Activated naive CD4-positive, alpha-beta T cell (primary cell): Measurements from ENCODE around the gene ETV3L.
"Not testable (repeated sequence)": the region's sequence is repeated elsewhere in the genome, so short reads cannot be mapped to it uniquely, and the experiment has no call there.

Source experiments
- DNase-seq, 4 experiments: peaks; one replicate each; lab custom pipeline; 2025; lab: John Stamatoyannopoulos, UW

The ETV3L gene

GRCh38 chr1:157105298-157105987 is 5.8 kb upstream of the ETV3L start:
- no peak for DNase-seq

GRCh38 chr1:157104598-157105293 is 5.1 kb upstream of the ETV3L start:
- no peak for DNase-seq

GRCh38 chr1:157103268-157103667 is 3.7 kb upstream of the ETV3L start:
- DNase-seq: no peak

DNA sequence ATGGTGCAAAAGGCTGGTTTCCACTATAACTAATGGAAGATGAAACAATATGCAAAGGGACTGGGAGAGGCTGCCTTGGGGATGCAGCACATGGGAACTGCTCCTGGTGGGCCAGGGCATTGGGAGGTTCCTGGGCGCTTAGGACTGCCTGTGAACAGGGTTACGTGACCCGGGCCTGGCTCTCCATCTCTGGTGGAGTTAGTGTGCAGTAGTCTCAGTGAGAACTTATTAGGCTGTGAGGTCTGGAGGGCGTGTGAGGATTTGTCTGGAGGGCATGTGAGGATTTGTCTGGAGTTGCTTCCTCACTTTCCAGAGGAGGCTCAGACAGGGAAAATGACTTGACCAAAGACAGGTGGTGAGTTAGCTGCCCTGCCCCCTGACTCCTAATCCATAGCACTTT is 1.5 kb upstream of the ETV3L start:
- DNase-seq: no peak

GRCh38 chr1:157098987-157099632 is 498 bp downstream of the ETV3L start:
- DNase-seq: not testable (repeated sequence)

DNA sequence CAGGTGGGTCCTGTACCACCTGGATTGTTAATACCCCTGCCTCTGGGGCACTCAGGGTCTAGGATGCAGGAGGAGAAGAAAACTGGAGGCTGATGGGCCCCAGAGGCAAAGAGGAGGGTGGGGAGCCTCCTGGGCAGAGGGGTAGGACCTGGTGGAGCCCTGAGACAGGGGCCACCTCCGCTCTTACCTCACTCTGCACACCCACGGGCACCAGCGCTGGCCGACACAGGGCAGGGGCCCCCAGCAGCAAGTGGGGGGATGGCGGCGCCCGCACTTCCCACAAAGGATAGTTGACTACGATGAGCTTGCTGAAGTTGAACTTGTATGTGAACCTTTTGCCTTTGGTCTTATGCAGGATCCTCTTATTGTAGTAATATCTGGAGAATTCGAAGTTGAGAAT is 1.1 kb downstream of the ETV3L start:
- no peak for DNase-seq

- no peak for DNase-seq
Observed at GRCh38 chr1:157097692-157098091, 1.9 kb downstream of the ETV3L start.

DNA sequence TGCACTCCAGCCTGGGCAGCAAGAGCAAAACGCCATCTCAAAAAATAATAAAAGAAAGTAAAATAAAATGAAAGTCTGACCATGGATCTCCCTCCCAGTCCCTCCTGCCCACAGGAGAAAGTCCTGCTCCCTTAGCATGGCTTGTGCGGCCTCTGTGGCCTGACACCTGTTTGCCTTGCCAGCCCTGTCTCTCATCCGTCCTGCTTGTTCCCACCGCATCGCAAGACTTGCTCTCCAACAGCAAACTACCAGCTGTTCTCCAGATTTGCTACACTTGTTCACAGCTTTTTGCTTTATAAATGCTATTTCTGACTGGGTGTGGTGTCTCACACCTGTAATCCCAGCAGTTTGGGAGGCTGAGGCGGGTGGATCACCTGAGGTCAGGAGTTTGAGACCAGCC is 2.7 kb downstream of the ETV3L start:
- DNase-seq: no peak

- no peak for DNase-seq
Observed at GRCh38 chr1:157095551-157095950, 4.1 kb downstream of the ETV3L start.

DNA sequence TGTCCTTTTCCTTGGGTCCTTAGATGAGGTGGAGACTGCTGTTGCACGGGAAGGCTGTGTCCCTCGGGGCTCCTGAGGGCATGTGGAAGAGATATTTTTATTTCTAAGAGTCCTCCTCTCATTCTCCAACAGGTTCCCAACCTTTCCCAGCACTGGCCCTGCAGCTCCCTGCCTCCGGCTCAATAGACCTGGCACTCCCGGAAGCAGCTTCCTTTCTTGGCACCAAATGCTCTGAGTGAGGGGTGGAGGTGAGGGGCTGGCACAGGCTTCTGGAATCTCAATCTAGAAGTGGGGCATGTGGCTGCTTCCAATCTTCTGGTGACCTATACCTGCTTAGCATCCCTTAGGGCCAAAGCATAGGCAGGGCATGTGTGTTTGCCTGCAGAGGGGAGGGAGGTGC is 4.5 kb downstream of the ETV3L start:
- no peak for DNase-seq

DNA sequence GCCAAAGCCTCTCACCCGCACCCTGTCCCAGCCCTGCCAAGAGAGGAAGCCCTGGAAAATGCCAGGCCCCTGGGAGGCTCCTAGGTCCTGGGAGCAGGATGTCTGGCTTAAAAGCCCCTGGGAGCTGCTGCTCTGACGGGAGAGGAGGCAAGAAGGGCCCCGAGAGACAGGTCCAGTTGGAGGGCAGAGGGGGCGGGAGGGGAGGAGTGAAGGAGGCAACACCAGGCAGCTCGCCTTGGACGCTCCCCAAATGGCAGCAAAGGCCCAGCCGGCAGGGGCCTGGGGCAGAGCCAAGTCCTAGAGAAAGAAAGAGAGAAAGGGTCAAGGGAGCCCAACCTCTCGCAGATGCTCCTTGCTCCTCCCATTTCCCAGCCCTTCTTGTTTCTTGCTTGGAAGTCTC is 6.8 kb downstream of the ETV3L start:
- DNase-seq: no peak

GRCh38 chr1:157091668-157092273 is 7.8 kb downstream of the ETV3L start:
- no peak for DNase-seq

DNA sequence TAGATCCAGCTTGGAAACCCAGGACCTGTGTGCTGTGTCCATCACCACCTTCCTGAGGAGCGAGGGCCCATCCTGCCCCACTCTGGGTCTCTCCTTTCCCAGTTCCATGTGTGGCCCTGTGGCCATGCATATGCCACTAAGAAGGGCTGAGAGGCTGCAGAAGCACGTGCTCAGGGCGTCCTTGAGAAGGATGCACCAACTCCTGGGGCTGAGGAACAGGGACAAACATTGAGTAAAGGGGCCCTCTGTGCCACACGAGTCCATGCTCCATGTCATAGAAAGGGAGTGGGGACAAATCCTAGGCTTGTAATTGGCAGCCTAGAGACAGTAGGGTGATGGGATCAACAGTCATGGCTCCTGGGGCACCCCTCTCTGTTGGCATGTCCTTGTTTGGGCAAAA is 8.4 kb downstream of the ETV3L start:
- no peak for DNase-seq

DNA sequence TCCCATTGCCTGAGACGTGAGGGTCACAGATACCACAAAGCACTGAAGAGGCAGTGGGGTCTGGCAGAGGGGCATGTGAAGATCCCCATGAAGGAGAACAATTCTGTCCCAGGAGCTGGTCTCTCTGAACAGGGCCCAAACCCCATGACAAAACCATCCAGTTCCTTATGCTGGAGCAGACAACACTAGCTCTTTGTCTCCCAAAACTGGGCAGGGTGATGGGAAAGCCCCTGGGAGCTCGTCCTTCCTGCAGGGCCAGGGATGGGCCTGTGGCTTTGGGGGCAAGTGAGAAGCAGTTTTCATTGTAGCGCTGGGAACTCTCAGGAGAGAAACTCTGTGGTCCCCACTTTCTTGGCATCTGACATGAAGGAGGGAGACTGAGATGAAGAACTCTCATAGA is 8.8 kb downstream of the ETV3L start:
- no peak for DNase-seq

DNA sequence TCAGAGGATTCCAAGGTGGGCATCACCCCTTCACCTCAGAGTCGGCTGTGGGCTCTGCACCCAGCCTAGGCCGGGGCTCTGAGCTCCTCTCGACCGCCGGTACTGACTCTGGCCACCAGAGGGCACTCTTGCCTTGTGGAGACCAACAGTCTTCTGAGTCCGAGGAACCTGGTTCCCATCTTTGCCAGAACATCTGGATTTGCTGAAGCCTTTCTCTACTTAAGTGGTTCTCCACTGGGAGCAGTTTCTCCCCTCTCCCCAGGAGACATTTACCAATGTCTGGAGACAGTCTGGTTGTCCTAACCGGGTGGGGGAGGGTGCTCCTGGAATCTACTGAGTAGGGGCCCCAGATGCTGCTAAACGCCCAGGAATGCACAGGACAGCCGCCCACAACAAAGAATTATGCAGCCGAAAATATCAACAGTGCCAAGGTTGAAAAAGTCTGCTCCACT is 9.4 kb downstream of the ETV3L start:
- DNase-seq: peak; percentile 66 to 91 (median 82)

DNA sequence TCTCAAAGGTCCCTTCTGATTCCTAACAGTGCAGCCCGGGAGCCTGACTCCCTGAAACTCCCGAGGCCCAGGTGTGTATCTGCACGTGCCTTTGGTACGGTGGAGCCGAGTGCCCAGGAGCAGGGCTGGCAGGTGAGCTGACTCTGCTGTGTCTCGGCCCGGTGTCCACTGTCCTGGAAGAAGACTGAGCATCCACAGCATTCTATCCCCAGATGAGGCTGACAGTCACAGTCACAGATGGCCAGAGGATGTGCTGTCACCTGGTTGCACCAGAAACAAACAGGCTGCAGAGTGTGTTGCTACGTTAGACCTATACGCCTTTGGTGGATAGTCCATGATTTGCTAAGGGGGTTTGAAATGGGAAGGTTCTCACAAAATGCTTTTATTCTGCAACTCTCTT is 9.8 kb downstream of the ETV3L start:
- no peak for DNase-seq

- no peak for DNase-seq
Observed at GRCh38 chr1:157088607-157089006, 11.0 kb downstream of the ETV3L start.

DNA sequence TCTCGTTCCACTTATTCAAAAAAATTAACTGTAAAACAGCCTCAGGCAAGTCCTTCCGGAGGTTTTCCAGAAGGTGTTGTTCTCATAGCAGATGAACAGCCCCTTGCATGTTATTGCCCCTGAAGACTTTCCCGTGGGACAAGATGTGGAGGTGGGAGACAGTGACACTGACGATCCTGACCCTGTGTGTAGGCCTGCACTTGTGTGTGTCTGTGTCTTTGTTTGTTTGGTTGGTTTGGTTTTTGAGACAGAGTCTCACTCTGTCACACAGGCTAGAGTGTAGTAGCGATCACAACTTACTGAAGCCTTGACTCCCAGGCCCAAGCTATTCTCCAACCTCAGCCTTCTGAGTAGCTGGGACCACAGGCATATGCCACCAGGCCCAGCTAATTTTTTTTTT is 12.6 kb downstream of the ETV3L start:
- DNase-seq: no peak

- DNase-seq: no peak
Observed at GRCh38 chr1:157086299-157086698, 13.3 kb downstream of the ETV3L start.

DNA sequence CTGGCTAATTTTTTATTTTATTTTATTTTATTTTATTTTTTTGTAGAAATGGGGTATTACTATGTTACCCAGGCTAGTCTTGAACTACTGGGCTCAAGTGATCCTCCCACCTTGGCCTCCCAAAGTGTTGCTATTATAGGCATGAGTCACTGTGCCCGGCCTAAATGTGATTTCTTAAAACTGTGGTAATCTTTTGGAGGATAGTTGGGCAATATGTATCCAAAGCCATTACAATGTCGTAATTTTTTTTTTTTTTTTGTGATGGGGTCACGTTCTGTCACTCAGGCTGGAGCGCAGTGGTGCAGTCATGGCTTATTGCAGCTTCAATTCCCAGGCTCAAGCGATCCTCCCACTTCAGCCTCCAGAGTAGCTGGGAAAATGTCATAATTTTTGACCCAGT is 14.2 kb downstream of the ETV3L start:
- no peak for DNase-seq

- no peak for DNase-seq
Observed at GRCh38 chr1:157084720-157085119, 14.9 kb downstream of the ETV3L start.

DNA sequence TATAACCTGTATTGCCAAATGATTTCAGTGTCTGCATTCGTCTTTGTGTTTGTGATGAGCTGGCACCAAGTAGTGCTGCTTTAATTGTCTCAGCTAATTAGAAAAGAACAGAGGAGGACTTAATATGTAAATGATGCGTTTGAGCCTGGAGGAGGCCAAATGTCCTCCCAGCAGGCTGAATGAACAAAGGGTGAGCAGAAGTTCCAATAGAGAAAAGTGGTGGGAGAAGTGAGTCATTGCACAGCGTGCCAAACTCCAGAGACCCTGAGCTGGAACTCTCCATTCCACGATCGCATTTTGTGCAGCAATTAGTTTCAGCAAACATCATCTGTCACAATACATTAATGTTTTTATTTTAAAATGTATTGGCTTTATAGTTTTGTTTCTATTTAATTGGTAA is 17.9 kb downstream of the ETV3L start:
- no peak for DNase-seq

- no peak for DNase-seq
Observed at GRCh38 chr1:157080714-157081113, 18.9 kb downstream of the ETV3L start.
